ENCODE measurements around the gene CHST6. TPM values are rescaled to one million over a fixed set of nuclear protein-coding genes. Genes with fewer than 3 reads are reported as not detected.

The CHST6 gene
- total RNA-seq, 1 experiment from 2014 or later: 17.9 TPM

DNA sequence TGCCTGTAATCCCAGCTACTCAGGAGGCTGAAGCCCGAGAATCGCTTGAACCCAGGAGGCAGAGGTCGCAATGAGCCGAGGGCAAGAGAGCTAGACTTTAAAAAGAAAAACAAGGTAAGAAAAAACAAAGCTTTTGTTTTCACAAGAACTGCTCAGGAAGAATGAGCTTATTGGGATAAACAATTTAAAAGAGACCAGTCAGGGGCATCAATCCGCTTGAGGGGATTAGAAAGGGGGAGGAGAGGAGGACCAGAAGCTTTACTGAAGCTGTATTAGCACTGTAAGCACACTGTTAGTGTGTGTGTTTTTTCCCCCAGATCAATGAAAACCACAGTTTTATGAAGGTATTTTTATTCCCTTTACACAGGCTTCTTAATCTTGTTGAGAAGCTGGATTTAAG is 39.6 kb downstream of the CHST6 start:
- no TSS peak for BruUV-seq (replicated peaks)
- DNase-seq (ENCODE audit: low read depth, low spot score): no peak
- H3K9me3 ChIP-seq (ENCODE audit: control insufficient read depth in 1 of 2, insufficient read depth in 1 of 2, low read depth in 1 of 2, low read length in 2 of 2): no peaks in the 10 kb centered on the region
- no peaks in the 10 kb centered on the region for H3K4me1 ChIP-seq (ENCODE audit: control insufficient read depth in 1 of 2, insufficient read depth in 2 of 2, low read length in 2 of 2)
- intact Hi-C loops (cut with micrococcal nuclease): no loop called here
- H2AFZ ChIP-seq (ENCODE audit: low read depth, low read length, poor library complexity, severe bottlenecking): no peak overlapping the region
- no peaks in the 10 kb centered on the region for H3K9me2 ChIP-seq (ENCODE audit: insufficient read depth)
- H3K27ac ChIP-seq (ENCODE audit: low read depth, low read length): no peak overlapping the region
- peaks cover 0 to 4% of the 10 kb centered on the region in 2 experiments; a peak in 1 of 4 replicates for H3K36me3 ChIP-seq (ENCODE audit: control insufficient read depth in 1 of 2, insufficient read depth in 2 of 2, low read length in 2 of 2)
- TF ChIP-seq SIN3A (IDR thresholded peaks at IDR 0.05; ENCODE audit: low read depth) (no peak), POLR2AphosphoS5 (IDR thresholded peaks at IDR 0.05; ENCODE audit: low read depth, low read length) (no peak), CBX3 (IDR thresholded peaks at IDR 0.05; ENCODE audit: low read depth) (no peak), SRF (IDR thresholded peaks at IDR 0.05; ENCODE audit: low read depth) (no peak), SP1 (IDR thresholded peaks at IDR 0.05; ENCODE audit: low read depth) (no peak), EZH2 (IDR thresholded peaks at IDR 0.05) (no peak), ELF1 (IDR thresholded peaks at IDR 0.05; ENCODE audit: borderline replicate concordance, low read depth) (no peak)
- H3K9ac ChIP-seq (ENCODE audit: low read length): no peak overlapping the region
- no peaks in the 10 kb centered on the region for H4K20me1 ChIP-seq (ENCODE audit: insufficient read depth)
- POLR2A ChIA-PET: no interaction called here
- RAD21 ChIA-PET (ENCODE audit: low non-redundant PET in 1 of 2, low total read pairs in 2 of 2, uncharacterized antibody in 2 of 2, unreplicated experiment in 2 of 2): no interaction called here
- no peak overlapping the region for H3K4me3 ChIP-seq (replicated peaks in 1 of 2; ENCODE audit: low read depth in 1 of 2, low read length in 2 of 2)
- CTCF ChIA-PET: no interaction called here
- H3K4me2 ChIP-seq (ENCODE audit: low read length): no peak overlapping the region
- no peak for ATAC-seq
- no peaks in the 10 kb centered on the region for H3K27me3 ChIP-seq (ENCODE audit: insufficient read depth, low read length)
- H3K79me2 ChIP-seq (ENCODE audit: insufficient read depth, low read length): peaks cover 89% of the 10 kb centered on the region

DNA sequence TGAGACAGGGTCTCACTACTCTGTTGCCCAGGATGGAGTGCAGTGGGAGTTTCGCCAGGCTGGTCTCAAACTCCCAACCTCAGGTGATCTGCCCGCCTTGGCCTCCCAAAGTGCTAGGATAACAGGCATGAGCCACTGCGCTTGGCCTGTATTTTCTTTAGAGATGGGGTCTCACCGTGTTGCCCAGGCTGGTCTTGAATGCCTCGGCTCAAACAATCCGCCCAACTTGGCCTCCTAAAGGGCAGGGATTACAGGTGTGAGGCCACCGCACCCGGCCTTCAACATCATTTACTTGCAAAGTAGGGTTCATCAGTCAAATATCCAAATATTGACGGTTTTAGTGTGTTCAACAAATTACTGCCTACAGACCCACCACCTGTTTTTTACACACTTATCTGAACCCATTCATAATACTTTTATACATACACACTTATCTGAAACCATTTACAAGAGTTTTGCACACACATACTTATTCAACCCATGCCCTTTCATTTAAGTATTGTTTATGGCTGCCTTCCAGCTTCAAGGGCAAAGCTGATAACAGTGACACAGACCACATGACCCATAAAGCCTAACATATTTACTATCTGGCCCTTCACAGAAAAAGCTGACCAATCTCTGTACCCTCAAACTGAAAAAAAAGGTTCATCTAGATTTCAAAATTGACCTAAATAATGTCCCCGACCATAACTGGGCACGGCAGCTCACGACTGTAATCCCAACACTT is 42.6 kb downstream of the CHST6 start:
- H3K4me2 ChIP-seq (ENCODE audit: low read length): no peak overlapping the region
- no peaks in the 10 kb centered on the region for H3K9me3 ChIP-seq (ENCODE audit: control insufficient read depth in 1 of 2, insufficient read depth in 1 of 2, low read depth in 1 of 2, low read length in 2 of 2)
- BruUV-seq (replicated peaks): no TSS peak
- no peaks in the 10 kb centered on the region for H3K4me1 ChIP-seq (ENCODE audit: control insufficient read depth in 1 of 2, insufficient read depth in 2 of 2, low read length in 2 of 2)
- H2AFZ ChIP-seq (ENCODE audit: low read depth, low read length, poor library complexity, severe bottlenecking): no peak overlapping the region
- peaks cover 69% of the 10 kb centered on the region for H3K79me2 ChIP-seq (ENCODE audit: insufficient read depth, low read length)
- H3K36me3 ChIP-seq (ENCODE audit: control insufficient read depth in 1 of 2, insufficient read depth in 2 of 2, low read length in 2 of 2): peaks cover 0 to 4% of the 10 kb centered on the region in 2 experiments; a peak in 1 of 4 replicates
- no peak for DNase-seq (ENCODE audit: low read depth, low spot score)
- no peak overlapping the region for H3K27ac ChIP-seq (ENCODE audit: low read depth, low read length)
- no peak overlapping the region for H3K4me3 ChIP-seq (replicated peaks in 1 of 2; ENCODE audit: low read depth in 1 of 2, low read length in 2 of 2)
- H4K20me1 ChIP-seq (ENCODE audit: insufficient read depth): no peaks in the 10 kb centered on the region
- CTCF ChIA-PET: no interaction called here
- H3K9ac ChIP-seq (ENCODE audit: low read length): no peak overlapping the region
- H3K27me3 ChIP-seq (ENCODE audit: insufficient read depth, low read length): no peaks in the 10 kb centered on the region
- POLR2A ChIA-PET: interaction anchor here (0.6 kb wide), 2 partner anchors 166 to 785 kb away, joined by 3 read pairs; no protein-coding TSS in a partner anchor
- no peak for ATAC-seq
- RAD21 ChIA-PET (ENCODE audit: low non-redundant PET in 1 of 2, low total read pairs in 2 of 2, uncharacterized antibody in 2 of 2, unreplicated experiment in 2 of 2): no interaction called here
- no peaks in the 10 kb centered on the region for H3K9me2 ChIP-seq (ENCODE audit: insufficient read depth)
- intact Hi-C loops (cut with micrococcal nuclease): no loop called here
- TF ChIP-seq, protein P1, sequence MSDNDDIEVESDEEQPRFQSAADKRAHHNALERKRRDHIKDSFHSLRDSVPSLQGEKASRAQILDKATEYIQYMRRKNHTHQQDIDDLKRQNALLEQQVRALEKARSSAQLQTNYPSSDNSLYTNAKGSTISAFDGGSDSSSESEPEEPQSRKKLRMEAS (IDR thresholded peaks at IDR 0.05): no peak
- no peak for TF ChIP-seq RAD21 (IDR thresholded peaks at IDR 0.05; ENCODE audit: low read depth)
